Adrenal gland (tissue), 5 donors: Measurements from ENCODE around the gene ASTN1.

Source experiments
- CTCF ChIP-seq, 6 experiments: fragments of 450-650 bp in 4 of 6; fragments of 200-600 bp in 2 of 6; sonication (generic) in 1 of 6; IDR thresholded peaks; 1 replicate in 5 of 6; 2 replicates in 1 of 6; pipeline versions ENCODE4 v1.5.1 to v1.8.0; 2016 to 2021; ENCODE audit warnings: antibody characterized with exemption in 6 of 6, mild to moderate bottlenecking in 2 of 6, moderate library complexity in 1 of 6
- POLR2A ChIP-seq, 2 donors: fragments of 450-650 bp; IDR thresholded peaks; one replicate each; pipeline ENCODE4 v1.6.1; 2017; ENCODE audit warnings: antibody characterized with exemption in 2 of 2, mild to moderate bottlenecking in 2 of 2, moderate library complexity in 1 of 2
- donor health status: DM: no; HTN: no; CAD: no.

GRCh38 chr1:176885751-176886150 is 278.8 kb downstream of the ASTN1 start:
- TF ChIP-seq POLR2A (IDR thresholded peaks at IDR 0.05), result no peak
- TF ChIP-seq CTCF (IDR thresholded peaks at IDR 0.05), result no peak
